Neural crest cell (in vitro differentiated cells): Measurements from ENCODE around the gene CKS1B. TPM values are rescaled to one million over a fixed set of nuclear protein-coding genes. Genes with fewer than 3 reads are reported as not detected.
A peak's percentile ranks its signal among the peaks of the same experiment; 100 is the strongest.

Experiments used
- DNase-seq: peaks from one replicate; pipeline ENCODE4 v3.0.0; 2021; ENCODE audit warnings: low read depth, mixed read lengths, low spot score
- H3K27ac Mint-ChIP-seq: one replicate; pipeline ENCODE4 v1.8.0; 2021; ENCODE audit warnings: mild to moderate bottlenecking, mixed read lengths; ENCODE audit not compliant: unreplicated experiment
- H3K27me3 Mint-ChIP-seq: 2 replicates; pipeline ENCODE4 v1.8.0; 2021; ENCODE audit warnings: low read depth, mild to moderate bottlenecking, mixed read lengths
- H3K36me3 Mint-ChIP-seq: 2 replicates; pipeline ENCODE4 v1.8.0; 2021; ENCODE audit warnings: low read depth, mild to moderate bottlenecking, mixed read lengths
- H3K4me1 Mint-ChIP-seq: 2 replicates; pipeline ENCODE4 v1.8.0; 2021; ENCODE audit warnings: mixed read lengths
- H3K4me3 Mint-ChIP-seq: one replicate; pipeline ENCODE4 v1.8.0; 2021; ENCODE audit warnings: mild to moderate bottlenecking, mixed read lengths
- H3K9me3 Mint-ChIP-seq: 2 replicates; pipeline ENCODE4 v1.8.0; 2021; ENCODE audit warnings: mixed read lengths
- total RNA-seq: library from RNA; stranded (reverse); gene quantifications from 2 replicates; pipeline ENCODE4 v1.2.1, GENCODE V29; 2021
- TF ChIP-seq, protein P1 (sequence below): fragments of 200-600 bp; sonication (generic); conservative IDR thresholded peaks from 2 replicates; pipeline ENCODE4 v1.5.0; 2021; ENCODE audit warnings: antibody characterized with exemption, mild to moderate bottlenecking

The CKS1B gene
- total RNA-seq, 1 donor from 2014 or later, result 211 TPM

DNA sequence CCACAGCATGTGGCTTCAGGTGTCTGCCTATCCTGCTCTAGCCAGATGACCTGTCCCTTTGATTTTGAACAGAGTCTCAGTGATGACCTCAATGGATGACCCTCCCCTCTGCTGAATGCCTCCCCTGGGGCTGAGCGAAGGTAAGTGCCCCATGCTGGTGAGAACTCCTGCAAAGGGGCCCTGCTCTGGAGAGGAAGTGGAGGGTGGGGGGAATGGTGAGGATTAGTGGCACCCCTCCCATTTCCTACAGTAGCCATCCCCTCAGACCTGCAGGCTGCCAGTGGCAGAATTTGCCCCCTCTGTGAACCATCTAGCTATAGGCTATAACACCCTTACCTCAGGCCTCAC is 34.3 kb upstream of the CKS1B start:
- Mint-ChIP-seq H3K36me3 (no peaks in the 10 kb centered on the region), H3K4me1 (peaks cover 57% of the 10 kb centered on the region), H3K27ac (no peak overlapping the region), H3K27me3 (no peaks in the 10 kb centered on the region), H3K4me3 (peak overlapping the region; percentile 80), H3K9me3 (no peaks in the 10 kb centered on the region)
- TF ChIP-seq, protein P1, sequence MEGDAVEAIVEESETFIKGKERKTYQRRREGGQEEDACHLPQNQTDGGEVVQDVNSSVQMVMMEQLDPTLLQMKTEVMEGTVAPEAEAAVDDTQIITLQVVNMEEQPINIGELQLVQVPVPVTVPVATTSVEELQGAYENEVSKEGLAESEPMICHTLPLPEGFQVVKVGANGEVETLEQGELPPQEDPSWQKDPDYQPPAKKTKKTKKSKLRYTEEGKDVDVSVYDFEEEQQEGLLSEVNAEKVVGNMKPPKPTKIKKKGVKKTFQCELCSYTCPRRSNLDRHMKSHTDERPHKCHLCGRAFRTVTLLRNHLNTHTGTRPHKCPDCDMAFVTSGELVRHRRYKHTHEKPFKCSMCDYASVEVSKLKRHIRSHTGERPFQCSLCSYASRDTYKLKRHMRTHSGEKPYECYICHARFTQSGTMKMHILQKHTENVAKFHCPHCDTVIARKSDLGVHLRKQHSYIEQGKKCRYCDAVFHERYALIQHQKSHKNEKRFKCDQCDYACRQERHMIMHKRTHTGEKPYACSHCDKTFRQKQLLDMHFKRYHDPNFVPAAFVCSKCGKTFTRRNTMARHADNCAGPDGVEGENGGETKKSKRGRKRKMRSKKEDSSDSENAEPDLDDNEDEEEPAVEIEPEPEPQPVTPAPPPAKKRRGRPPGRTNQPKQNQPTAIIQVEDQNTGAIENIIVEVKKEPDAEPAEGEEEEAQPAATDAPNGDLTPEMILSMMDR, result no peak
- DNase-seq, result no peak

DNA sequence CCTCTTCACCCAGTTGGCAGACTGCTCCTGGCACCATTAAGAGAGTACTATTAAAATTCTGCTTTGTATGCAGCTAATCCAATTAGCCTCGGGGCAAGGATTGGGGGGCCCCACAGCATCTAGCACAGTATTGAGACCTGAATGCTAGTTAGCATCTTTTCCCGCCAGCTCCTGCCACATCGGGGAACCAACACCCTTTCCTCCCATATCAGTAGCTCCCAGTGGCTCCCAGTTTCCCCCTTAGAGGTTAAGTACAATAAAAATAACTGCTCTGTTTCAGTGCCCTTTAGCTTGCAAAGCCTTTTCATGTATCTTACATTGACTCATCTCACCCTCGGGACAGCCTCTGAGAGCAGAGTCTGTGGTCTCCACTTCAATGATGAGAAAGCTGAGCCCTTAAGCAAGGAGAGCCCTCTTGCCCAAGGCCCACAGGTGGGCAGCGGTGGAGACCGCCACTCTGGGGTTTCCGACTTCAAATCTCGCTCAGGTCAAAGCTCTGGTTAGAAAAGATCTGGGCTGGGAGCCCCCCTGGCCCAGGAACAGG is 33.8 kb upstream of the CKS1B start:
- H3K27ac Mint-ChIP-seq, result peak overlapping the region; percentile 9
- peaks cover 56% of the 10 kb centered on the region for H3K4me1 Mint-ChIP-seq
- no peaks in the 10 kb centered on the region for H3K9me3 Mint-ChIP-seq
- H3K4me3 Mint-ChIP-seq, result peak overlapping the region; percentile 80
- TF ChIP-seq, protein P1, result no peak
- H3K36me3 Mint-ChIP-seq, result no peaks in the 10 kb centered on the region
- DNase-seq, result no peak
- no peaks in the 10 kb centered on the region for H3K27me3 Mint-ChIP-seq

DNA sequence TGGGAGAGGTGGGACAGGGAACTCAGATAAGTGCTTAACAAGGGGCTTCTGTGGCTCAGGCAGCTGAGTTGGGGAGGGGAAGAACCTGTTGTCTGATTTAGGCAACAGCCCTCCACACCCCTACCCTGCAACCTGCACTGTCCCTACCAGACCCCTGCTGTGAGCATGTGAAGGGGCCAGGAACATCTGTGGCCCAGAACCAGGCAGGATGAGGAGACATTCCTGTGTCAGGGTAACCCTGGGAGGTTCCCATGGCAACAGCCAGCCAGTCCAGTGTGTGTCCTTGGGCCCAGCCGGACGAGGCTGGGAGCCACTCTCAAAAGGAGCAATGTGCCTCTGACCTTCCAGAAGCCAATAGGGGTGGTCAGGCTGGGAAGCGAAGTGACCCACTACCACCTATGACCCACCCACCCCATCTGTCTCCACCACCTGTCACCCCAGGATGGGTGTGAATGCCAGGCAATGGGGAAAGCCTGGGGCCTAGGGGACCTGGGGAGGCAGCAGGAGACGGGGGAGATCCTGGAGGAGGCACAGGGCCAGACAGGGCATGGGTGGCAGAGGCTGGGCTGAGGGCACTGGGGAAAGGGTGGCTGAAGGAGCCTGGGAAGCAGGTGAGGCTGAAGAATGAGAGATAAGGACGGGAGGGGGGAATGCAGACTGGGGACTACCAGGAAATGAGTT is 33.0 kb upstream of the CKS1B start:
- peaks cover 52% of the 10 kb centered on the region for H3K4me1 Mint-ChIP-seq

DNA sequence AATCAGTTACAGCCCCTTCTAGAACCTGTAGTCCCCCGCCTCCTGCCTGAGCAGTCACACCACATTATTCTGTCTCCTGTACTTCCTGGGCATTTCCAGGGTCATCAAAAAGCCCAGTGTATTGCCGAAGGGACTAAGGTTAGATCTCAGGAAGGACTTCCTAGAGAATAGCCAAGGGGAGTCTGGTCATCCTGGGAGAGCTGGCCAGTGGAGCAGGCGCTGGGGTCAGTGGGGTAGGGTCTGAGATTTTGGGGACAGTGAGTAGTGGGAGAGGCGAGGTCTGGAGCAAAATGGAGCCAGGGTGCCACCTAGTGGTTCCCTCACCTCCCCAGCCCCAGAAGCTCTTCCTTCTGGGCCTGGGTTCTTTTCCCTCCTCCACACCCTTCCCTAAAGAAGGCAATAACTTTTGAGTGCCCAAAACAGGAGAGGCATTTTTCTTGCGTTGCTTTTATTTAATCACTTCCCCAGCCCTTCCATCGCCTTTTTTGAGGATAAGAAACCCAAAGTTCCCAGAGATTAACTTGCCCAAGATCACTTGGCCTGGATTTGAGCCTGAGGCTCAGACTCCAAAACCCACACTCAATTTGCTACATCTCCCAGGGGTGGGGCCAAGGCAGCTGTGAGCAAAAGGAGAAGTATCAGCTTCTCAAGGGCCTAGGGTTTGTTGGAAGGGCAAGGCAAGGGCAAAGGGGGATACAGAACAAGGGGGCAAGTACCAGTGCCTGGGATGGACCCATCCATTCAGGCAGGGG is 30.7 kb upstream of the CKS1B start:
- TF ChIP-seq, protein P1, result peak; percentile 83
- peak; percentile 55 for DNase-seq
- peak overlapping the region; percentile 39 for H3K4me3 Mint-ChIP-seq
- no peak overlapping the region for H3K27ac Mint-ChIP-seq
- no peaks in the 10 kb centered on the region for H3K36me3 Mint-ChIP-seq
- H3K27me3 Mint-ChIP-seq, result no peaks in the 10 kb centered on the region
- H3K4me1 Mint-ChIP-seq, result peaks cover 30% of the 10 kb centered on the region
- no peaks in the 10 kb centered on the region for H3K9me3 Mint-ChIP-seq

More for the DNA sequence above, 33.0 kb upstream of the CKS1B start:
- Mint-ChIP-seq H3K27ac (peak overlapping the region; percentile 50), H3K27me3 (no peaks in the 10 kb centered on the region), H3K36me3 (no peaks in the 10 kb centered on the region), H3K9me3 (no peaks in the 10 kb centered on the region), H3K4me3 (peak overlapping the region; percentile 80)
- peak; percentile 60 for DNase-seq
- TF ChIP-seq, protein P1, result no peak

DNA sequence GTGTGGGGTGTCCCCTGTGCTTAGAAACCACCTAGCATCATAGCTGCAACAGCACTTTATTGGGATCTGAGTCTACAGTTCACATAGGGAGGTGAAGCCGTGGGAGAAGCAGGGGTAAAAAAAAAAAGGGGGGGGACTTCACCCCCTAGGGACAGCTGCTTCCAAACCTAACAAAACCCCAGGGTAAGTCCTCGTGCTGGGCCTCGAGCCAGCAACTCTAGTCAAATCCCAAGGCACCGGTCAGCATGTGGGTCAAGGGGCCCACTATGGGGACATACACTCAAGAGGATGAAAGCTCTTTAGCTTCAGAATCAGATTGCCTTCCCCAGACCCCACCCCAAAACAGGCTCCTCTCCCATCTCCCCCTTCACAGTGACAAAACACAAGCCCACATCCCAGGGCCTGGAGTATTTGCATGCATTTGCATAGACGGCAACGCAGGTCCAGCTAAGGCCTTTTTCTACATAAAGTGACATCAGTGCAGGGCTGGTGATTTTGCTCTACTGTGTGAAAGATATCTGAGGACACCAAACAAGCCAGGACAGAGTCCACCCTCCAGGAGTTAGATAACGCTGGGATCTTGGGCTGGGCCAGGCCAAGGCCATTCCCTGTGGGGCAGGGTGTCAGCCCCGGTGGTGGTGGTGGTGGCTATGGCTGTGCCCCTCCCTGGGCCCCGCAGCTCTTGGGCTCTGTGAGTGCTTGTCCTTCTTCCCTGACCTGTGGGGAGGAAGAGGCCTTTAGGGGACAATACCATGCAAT is 29.9 kb upstream of the CKS1B start:
- DNase-seq, result no peak
- Mint-ChIP-seq H3K4me1 (peaks cover 26% of the 10 kb centered on the region), H3K36me3 (no peaks in the 10 kb centered on the region), H3K27me3 (no peaks in the 10 kb centered on the region), H3K27ac (peak overlapping the region; percentile 12), H3K9me3 (no peaks in the 10 kb centered on the region), H3K4me3 (no peak overlapping the region)
- TF ChIP-seq, protein P1, result no peak
